Measurements from ENCODE around the gene LBHD2.

Gene LBHD2

GRCh38 chr14:103068351-103069073 is 15.5 kb upstream of the LBHD2 start:
- ATAC-seq (no peak), DNase-seq (no peak)

DNA sequence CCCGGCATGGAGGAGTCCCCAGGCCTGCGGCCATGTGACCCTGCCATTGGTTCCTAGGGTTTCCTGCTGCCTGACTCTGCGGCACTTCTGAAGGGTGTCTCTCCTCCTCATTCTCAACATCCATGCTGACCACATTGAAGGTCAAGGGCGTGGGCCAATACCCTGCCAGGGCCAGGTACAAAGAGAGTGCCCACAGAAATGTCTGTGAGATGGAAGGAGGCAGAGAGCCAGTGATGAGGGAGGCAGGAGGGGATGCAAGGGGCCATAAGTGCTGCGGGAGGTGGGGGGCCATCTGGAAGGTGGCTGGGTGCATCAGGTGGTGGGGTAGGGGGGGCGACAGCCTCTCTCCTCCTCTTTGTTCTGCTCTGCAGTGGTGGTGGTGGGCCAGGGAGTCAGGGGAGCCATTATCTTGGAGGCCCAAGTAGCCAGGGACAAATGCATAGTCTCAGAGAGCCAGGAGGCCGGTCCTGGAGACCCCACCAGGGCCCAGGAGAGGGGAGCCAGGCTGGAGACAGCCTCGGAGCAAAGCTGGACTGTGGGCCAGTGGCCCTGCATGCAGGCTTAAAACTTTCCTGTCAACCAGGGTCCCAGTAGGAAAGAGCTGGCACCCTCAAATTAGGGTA is 13.6 kb upstream of the LBHD2 start:
- DNase-seq, result no peak
- ATAC-seq, result no peak

DNA sequence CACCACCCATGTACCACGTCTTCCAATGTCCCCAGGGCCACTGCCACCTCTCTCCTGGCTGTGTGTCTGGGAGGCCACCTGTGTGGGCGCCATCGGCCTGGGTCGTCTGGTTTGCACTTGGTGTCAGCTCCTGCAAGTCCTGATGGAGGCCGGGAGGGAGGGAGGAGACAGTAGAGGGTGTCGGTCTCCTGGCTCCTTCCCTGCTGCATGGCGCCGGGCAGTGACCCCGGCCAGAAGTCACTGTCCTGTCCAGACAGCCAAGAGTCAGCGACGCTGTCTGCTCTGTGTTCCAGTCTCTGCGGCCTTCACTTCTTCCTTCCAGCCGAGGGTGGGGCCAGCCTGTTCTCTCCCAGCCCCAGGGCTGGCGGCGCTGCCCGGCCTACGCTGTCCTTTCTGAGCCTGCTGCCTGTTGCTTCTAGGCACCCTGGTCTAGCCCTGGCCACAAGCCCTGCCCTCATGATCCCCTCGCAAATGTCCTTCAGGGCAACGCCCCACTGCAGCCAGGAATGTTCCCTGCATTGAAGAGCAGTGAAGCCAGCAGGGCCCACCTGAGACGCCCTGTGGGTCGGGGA is 13.0 kb upstream of the LBHD2 start:
- ATAC-seq, result no peak
- DNase-seq, result no peak

DNA sequence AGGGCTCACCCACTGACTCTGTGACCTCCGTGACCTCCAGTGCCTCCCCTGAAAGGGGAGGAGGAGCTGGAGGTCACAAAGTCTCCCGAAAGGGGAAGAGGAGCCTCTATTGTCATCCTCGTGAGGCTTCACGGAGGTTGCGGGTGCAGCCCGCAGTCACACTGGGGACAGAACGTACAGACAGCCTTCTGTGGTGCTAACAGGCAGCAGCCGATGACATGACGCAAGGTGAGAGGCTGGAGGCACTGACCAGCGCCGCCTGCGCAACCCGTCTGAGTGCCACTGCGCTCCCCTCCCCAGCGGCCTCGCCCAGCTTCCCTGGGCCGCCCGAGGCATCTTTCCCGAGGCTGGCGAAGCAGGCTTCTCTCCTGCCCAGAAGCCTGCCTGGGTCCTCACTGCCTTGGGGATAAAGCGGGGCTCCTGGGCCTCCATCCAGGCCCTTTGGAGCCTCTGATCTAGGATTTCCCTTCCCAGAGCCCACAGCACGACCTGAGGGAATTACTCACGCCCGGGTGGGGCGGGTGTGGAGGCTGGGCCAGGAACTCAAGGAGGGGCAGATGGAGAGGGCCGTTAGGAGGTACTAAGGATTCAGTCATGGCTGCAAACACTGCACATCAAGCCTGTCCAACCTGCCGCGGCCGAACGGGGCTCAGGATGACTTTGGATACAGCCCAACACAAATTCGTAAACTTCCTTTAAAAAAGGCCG is 12.3 kb upstream of the LBHD2 start:
- no peak for ATAC-seq
- DNase-seq, result no peak

DNA sequence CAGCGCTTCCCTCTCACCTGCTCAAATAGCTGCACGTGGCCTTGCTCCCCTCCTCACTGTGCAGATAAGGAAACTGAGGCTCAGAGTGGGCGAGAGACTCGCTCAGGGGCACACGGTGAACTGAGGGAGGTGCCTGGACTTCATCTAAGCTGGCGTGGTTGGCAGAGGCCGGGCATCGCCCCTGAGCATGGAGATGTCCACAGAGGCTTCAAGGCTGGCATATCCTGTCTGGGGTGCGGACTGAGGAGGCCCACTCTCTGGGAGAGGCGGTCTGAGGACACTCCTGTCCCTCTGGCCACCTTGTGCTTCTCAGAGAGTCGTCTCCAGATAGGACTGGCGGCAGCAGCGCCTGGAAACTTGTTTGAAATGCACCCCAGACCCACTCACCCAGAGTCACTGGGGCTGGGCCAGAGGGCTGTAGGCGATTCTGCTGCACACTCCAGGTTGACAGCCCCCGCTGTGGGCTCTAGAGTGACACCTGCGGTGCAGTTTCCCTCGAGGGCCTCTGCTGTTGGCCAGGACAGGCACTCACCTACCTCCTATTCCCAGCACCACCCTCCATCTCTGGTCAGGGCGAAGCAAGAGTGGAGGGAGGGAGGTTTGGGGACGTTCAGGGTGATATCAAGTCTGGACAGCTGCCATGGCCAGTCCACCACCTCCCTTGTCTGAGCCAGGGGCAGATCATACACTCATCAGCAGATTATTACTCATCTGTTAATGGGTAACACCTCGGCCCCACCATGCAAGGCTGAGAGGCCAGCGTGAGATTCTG is 11.2 kb upstream of the LBHD2 start:
- no peak for ATAC-seq
- DNase-seq, result no peak

- DNase-seq, result no peak
- no peak for ATAC-seq
These were observed 10.6 kb upstream of the LBHD2 start for GRCh38 chr14:103073367-103073875.

- DNase-seq (no peak), ATAC-seq (no peak)
These were observed 9.9 kb upstream of the LBHD2 start for GRCh38 chr14:103073876-103074728.

GRCh38 chr14:103074729-103075367 is 9.2 kb upstream of the LBHD2 start:
- ATAC-seq, result peak; percentile 34
- peak; percentile 56 for DNase-seq

- DNase-seq, result peak; percentile 73
- ATAC-seq, result peak; percentile 56
These were observed 5.6 kb upstream of the LBHD2 start for GRCh38 chr14:103078420-103078749.

DNA sequence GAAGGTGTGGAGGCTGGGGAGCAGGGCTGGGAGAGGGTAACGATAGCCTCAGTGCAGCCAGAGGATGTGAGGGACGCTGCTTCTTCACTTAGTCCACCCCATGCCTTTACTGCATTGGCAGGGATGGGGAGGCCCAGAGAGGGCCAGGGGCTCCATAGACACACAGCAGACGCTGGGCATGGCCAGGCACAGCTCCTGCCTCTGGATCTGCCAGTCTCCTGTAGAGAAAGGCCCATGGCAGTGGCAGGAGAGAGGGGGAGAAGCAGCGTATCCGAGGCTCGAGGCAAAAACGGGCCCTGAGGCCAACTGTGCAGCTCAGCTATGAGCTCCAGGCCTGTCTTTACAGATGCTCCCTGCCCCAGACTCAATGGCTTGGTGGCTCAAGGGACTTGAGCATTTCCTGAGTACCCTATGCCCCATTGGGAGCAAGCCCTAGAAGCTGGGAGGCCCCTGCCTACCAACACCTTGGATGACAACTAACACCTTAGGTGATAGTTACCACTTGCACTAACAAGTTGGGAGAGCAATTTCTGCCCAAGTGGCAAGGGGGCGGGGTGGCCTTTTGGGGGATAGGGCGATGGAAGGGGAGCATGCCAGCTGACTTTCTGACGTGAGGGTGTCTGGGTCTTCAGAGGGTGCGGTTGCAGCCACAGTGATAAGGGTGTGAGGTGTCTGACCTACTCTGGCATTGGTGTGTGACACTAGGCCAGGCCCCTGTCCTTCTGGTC is 5.0 kb upstream of the LBHD2 start:
- no peak for DNase-seq
- ATAC-seq, result no peak

DNA sequence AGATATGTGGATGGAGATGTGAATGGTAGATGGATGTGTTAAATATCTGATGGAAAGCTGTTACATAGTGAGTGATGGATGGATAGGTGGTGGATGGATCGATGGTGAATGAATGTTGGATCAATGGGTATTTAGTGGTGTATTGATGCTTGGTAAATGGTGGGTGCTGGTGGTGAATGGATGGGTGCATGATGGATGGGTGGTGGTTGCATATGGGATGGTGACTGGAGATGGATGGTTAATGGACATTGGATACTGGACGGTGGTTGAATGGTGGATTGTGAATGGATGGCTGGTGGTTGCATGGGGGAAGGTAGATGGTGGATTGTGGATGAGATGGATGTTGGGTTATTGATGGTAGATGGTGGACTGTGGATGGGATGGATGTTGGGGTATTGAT is 2.1 kb upstream of the LBHD2 start:
- DNase-seq (no peak), ATAC-seq (no peak)

- ATAC-seq, result no peak
These were observed 1.4 kb downstream of the LBHD2 start for GRCh38 chr14:103085106-103086091.

DNA sequence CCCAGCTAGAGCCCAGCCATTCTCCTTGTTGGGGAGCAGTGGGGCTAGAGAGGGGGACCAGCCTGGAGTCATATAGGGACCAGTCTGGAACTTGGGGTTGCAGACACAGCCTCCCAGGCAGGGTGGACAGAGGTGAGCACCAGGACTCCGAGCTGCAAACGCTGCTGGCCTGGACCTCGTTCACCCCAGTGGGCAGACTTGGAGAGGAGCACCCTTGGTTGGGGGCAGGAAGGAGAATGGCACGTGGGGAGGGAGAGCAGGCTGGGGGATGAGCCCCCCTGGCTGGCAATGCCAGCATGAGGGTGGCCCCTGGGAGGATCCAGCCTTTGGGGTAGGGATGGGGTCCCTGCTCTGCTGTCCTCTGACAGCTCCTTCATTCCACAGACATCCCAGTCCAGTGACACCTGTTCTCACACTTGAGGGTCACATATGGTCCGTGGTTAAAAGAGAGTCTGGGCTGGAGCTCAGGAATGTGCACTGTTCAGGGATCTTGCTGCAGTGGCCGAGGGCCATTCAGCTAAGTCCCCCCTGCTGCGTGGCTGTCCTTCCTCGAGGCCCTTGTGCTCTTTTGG is 2.8 kb downstream of the LBHD2 start:
- ATAC-seq, result no peak

More at GRCh38 chr14:103085106-103086091, 1.4 kb downstream of the LBHD2 start:
- DNase-seq, result no peak

GRCh38 chr14:103087343-103087835 is 3.4 kb downstream of the LBHD2 start:
- ATAC-seq (no peak), DNase-seq (no peak)

More for the DNA sequence above, 2.8 kb downstream of the LBHD2 start:
- no peak for DNase-seq

DNA sequence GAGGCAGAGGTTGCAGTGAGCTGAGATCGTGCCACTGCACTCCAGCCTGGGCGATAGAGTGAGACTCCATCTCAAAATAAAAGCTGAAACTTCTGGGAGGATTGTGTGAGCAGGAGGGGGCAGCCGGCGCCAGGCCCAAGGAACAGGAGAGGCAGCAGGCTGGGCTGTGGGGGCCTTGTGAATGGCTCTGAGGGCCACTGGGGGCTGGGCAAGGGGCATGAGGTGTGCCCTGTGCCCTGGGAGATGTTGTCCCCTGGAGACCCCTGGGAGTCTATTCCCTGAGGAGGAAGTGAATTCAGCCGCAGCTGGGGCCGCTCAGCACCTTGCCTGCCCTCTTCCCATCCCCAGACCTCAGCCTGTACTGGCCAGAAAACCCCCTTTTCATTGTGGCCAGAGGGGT is 4.9 kb downstream of the LBHD2 start:
- DNase-seq (no peak), ATAC-seq (no peak)

- ATAC-seq (no peak), DNase-seq (no peak)
These were observed 5.7 kb downstream of the LBHD2 start for GRCh38 chr14:103089386-103090335.

- ATAC-seq (no peak), DNase-seq (no peak)
These were observed 6.5 kb downstream of the LBHD2 start for GRCh38 chr14:103090481-103091020.
